HT-29 (cell line): ENCODE results near the gene FURIN. TPM values are rescaled to one million over a fixed set of nuclear protein-coding genes. Genes with fewer than 3 reads are reported as not detected.
"Not testable (repeated sequence)": the region's sequence is repeated elsewhere in the genome, so short reads cannot be mapped to it uniquely, and the experiment has no call there.

ENCODE experiments used
- DNase-seq: peaks from one replicate; pipeline ENCODE4 v3.0.0-alpha.2; 2015; ENCODE audit warnings: low spot score
- total RNA-seq: library from RNA; depleted of rRNA; stranded (reverse); fragments of >200 nt; shearing (Covaris generic); gene quantifications from 2 replicates; pipeline ENCODE4 v1.2.3, GENCODE V29; 2014

Gene FURIN
- total RNA-seq, 1 experiment from 2014 or later, result 63.4 TPM

DNA sequence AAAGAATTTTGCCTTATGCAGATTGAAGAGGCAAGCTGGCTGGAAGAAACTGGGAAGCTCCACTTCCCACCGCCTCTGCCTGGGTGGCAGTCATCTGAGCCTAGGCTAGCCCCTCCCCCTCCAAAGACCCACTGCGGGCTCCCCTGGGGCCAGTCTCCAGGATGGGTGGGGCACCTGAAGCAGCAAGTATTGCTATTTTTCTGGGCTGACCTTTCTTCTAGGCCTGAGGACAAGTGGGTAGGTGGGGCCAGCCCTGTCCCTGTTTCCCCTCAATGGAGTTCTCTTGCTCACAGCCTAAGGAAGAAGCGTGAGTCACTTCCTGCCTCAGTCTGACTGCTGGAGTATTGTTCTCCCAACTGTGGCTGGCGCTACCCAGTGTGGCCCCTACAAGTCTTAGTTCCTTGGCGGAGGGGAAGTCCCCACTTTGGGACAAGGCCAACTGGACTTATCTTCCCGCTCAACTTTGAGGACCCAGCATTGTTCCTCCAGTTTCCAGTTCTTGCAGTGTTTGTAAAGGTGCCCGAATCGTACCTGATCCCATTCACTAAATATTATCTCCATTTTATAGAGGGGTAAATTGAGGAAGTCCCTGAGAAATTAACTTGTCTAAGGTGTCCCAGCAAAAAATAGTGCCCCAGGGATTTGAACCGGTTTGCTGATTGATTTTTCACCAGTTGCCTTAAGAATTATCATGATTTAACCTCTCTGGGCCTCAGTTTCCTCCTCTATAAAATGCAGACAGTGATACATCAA lies 1.4 kb downstream of the FURIN start:
- DNase-seq, result peak; percentile 44

DNA sequence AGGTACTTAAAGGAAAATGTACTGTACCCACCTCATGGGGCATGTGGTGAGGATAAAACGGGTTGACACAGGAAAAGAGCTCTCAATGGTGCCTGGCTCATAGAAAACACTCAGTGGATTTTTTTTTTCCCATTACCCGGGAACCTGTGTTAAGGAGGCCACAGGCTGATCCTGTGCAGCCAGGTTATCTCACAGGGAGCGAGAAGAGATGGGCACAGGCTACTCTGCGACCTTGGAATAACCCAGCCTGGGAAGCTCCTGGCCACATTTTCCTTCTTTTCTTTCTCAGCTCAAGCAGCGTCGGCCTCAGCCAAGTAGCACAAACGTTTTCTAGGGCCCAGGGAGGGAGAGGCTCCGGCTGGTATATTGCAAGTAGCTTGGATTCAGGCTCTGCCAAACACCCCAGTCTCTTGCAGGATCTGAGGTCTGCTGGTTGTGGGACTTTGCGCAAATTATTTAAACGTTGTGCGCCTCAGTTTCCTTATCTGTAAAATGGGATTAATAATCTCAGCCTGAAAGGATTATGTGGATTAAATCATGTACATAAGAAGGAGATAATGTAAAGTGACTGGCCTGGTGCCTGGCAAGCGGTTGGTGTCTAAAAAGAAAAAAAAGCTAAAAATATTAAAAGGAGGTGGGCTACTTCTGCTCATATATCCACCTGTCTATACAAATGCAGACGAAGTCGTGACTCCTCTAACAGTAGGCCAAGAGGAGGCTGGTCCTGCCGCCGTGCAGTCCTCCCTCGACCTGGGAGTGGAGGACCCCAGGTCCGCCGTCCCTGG lies 2.2 kb downstream of the FURIN start:
- DNase-seq, result peak; percentile 44

DNA sequence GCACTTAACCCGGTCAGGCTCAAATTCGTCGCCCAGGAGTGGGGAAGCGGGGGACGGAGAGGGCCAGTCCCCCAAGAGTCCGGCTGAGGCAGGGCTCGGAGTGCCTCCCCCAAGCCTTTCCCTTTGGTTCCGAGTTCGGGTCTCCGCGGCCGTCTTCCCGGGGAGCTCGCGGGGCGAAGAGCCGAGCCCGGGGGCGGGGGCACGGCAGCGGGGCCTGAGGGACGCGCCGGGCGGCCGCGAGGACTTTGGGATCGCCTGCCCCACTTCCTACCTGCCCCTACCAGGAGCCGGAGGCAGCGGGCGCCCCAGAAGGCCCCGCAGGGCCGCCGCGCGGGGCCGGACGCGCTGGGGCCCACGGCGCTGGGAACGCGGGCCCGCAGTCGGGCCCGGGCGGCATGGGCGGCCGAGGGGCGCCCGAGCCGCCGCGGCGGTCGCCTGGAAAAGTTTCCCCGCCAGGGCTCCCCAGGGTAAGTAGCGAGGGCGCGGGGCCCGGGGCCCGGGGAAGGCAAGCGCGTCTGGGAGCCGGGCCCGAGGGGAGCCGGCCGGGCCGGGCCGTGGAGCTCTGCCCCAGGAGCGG lies 2.8 kb downstream of the FURIN start:
- DNase-seq, result peak; percentile 40

GRCh38 chr15:90871716-90872485 lies 3.5 kb downstream of the FURIN start:
- DNase-seq, result peak; percentile 54

GRCh38 chr15:90872486-90873184 lies 4.2 kb downstream of the FURIN start:
- DNase-seq, result peak; percentile 53

DNA sequence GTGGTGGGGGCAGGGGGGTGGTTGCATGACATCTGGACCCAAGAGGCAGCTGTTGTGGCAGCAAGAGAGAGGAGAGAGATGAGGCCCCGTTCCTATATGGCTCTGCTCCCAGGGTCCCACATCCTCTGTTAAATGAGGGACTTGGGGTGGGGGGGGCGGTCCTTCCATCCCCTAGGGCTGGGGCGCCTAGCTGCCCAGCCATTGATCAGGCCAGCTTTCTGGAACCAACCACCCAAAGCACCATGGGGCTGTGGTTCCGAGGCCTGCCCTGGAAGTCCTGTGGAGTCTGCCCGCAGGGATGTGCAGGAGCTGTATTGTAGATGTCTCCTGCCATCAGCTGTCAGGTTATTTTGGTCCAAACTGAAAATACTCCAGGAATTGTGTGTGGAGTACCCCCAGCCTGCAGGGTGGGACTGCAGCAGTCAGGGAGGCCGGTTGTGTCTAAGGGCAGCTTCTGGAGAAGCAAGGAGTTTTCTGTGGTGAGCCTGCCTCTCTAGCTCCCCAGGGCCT lies 5.2 kb downstream of the FURIN start:
- DNase-seq, result no peak

GRCh38 chr15:90873998-90874605 lies 5.7 kb downstream of the FURIN start:
- peak; percentile 41 for DNase-seq

- not testable (repeated sequence) for DNase-seq
These were observed 6.6 kb downstream of the FURIN start for GRCh38 chr15:90874986-90875385.

GRCh38 chr15:90875549-90875981 lies 7.2 kb downstream of the FURIN start:
- DNase-seq, result no peak

GRCh38 chr15:90876046-90876445 lies 7.7 kb downstream of the FURIN start:
- DNase-seq, result no peak

- DNase-seq, result no peak
These were observed 8.3 kb downstream of the FURIN start for GRCh38 chr15:90876512-90877170.

DNA sequence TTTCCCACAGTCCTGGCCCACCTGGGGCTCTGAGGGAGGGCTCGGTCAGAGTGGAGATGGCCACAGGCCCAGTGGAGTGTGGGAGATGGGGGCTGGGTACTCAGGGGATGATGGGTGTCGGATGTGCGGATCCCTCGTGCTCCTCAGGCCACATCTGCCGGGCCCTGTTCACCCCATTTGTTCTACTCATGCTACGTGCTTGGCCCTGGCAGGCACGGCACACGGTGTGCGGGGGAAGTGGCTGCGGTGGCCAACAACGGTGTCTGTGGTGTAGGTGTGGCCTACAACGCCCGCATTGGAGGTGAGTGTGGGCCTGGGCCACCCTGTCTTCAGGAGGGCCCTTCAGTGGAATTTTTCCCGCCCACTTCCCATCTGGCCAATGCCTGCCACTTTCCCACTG lies 8.9 kb downstream of the FURIN start:
- DNase-seq, result no peak

GRCh38 chr15:90877996-90878395 lies 9.6 kb downstream of the FURIN start:
- no peak for DNase-seq

GRCh38 chr15:90878660-90879059 lies 10.3 kb downstream of the FURIN start:
- DNase-seq, result no peak

DNA sequence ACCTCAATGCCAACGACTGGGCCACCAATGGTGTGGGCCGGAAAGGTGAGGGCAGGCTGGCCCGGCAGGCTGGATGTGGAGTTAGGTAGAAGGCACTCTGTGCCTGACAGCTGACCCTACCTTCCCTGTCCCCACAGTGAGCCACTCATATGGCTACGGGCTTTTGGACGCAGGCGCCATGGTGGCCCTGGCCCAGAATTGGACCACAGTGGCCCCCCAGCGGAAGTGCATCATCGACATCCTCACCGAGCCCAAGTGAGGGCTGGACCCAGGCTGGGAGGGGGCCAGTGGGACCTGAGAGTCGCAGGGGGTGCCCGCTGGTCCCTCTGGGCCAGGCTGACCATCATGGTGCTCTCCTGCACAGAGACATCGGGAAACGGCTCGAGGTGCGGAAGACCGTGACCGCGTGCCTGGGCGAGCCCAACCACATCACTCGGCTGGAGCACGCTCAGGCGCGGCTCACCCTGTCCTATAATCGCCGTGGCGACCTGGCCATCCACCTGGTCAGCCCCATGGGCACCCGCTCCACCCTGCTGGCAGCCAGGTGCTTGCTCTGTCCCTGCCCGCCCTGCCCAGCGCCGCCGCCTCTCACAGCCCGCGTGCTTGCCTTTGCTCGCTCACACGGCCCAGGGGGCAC lies 11.5 kb downstream of the FURIN start:
- DNase-seq, result no peak

- DNase-seq, result no peak
These were observed 12.2 kb downstream of the FURIN start for GRCh38 chr15:90880381-90881145.

DNA sequence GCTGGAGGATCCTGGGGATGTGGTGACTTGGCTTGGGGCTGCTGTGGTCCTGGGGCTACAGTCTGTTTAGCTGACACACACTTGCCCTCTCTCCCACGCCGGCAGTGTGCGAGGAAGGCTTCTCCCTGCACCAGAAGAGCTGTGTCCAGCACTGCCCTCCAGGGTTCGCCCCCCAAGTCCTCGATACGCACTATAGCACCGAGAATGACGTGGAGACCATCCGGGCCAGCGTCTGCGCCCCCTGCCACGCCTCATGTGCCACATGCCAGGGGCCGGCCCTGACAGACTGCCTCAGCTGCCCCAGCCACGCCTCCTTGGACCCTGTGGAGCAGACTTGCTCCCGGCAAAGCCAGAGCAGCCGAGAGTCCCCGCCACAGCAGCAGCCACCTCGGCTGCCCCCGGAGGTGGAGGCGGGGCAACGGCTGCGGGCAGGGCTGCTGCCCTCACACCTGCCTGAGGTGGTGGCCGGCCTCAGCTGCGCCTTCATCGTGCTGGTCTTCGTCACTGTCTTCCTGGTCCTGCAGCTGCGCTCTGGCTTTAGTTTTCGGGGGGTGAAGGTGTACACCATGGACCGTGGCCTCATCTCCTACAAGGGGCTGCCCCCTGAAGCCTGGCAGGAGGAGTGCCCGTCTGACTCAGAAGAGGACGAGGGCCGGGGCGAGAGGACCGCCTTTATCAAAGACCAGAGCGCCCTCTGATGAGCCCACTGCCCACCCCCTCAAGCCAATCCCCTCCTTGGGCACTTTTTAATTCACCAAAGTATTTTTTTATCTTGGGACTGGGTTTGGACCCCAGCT lies 13.0 kb downstream of the FURIN start:
- DNase-seq, result no peak
